ENCODE measurements around the gene DPYD.

The DPYD gene

DNA sequence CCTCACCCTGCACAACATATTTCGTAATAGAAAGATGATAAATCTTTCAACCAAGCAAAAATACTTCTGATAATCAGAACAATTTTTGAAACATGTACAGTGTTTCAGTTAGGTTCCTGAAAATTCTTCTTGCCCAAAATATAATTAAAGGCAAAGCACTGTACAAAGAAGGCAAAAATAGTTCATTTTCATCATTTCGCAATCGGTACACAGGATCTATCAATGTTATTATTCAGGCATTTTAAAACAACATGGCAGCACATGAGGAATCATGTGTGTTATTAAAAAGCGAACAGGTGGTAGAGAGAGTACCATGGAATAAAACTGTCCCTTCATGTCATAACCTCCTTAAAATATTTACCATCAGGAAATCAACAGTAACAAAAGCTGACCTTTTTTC lies 356.9 kb downstream of the DPYD start:
- no peaks in the 10 kb centered on the region for H4K20me1 ChIP-seq (ENCODE audit: insufficient read depth, low read length, poor library complexity, severe bottlenecking)
- no peak overlapping the region for H2AFZ ChIP-seq (ENCODE audit: low read length)
- no peak overlapping the region for H3K9ac ChIP-seq (ENCODE audit: low read depth, low read length, poor library complexity, severe bottlenecking)
- no peak overlapping the region for H3K4me2 ChIP-seq (ENCODE audit: low read depth, low read length, poor library complexity, severe bottlenecking)
- H3K9me3 ChIP-seq (ENCODE audit: insufficient read depth, low read depth, low read length) = no peaks in the 10 kb centered on the region
- no peak for TF ChIP-seq CTCF (conservative IDR thresholded peaks at IDR 0.05; ENCODE audit: low read length)
- no peak for TF ChIP-seq EZH2phosphoT487 (IDR thresholded peaks at IDR 0.05; ENCODE audit: borderline replicate concordance)
- no peaks in the 10 kb centered on the region for H3K79me2 ChIP-seq (ENCODE audit: insufficient read depth, low read length)
- no peak overlapping the region for H3K4me3 ChIP-seq (ENCODE audit: low read length, poor library complexity, severe bottlenecking)
- no peaks in the 10 kb centered on the region for H3F3A ChIP-seq (ENCODE audit: low read depth)
- H3K4me1 ChIP-seq (ENCODE audit: insufficient read depth, low read length, poor library complexity, severe bottlenecking) = peaks cover 17% of the 10 kb centered on the region
- H3K9me2 ChIP-seq (replicated peaks; ENCODE audit: low read depth, low read length) = no peaks in the 10 kb centered on the region
- H3K27me3 ChIP-seq (ENCODE audit: insufficient read depth, low read length, poor library complexity, severe bottlenecking) = no peaks in the 10 kb centered on the region
- no peaks in the 10 kb centered on the region; the same call in 1 of the 2 replicates for H3K36me3 ChIP-seq (ENCODE audit: insufficient read depth, low read length)

- H3K36me3 ChIP-seq (ENCODE audit: insufficient read depth, low read length) = no peaks in the 10 kb centered on the region; the same call in 1 of the 2 replicates
- H3K79me2 ChIP-seq (ENCODE audit: insufficient read depth, low read length) = no peaks in the 10 kb centered on the region
- no peaks in the 10 kb centered on the region for H3K9me2 ChIP-seq (replicated peaks; ENCODE audit: low read depth, low read length)
- no peak for TF ChIP-seq EZH2phosphoT487 (IDR thresholded peaks at IDR 0.05; ENCODE audit: borderline replicate concordance)
- H3K9ac ChIP-seq (ENCODE audit: low read depth, low read length, poor library complexity, severe bottlenecking) = no peak overlapping the region
- H3K4me1 ChIP-seq (ENCODE audit: insufficient read depth, low read length, poor library complexity, severe bottlenecking) = peaks cover 17% of the 10 kb centered on the region
- no peaks in the 10 kb centered on the region for H3K9me3 ChIP-seq (ENCODE audit: insufficient read depth, low read depth, low read length)
- no peaks in the 10 kb centered on the region for H3K27me3 ChIP-seq (ENCODE audit: insufficient read depth, low read length, poor library complexity, severe bottlenecking)
- H3K4me3 ChIP-seq (ENCODE audit: low read length, poor library complexity, severe bottlenecking) = no peak overlapping the region
- no peak overlapping the region for H2AFZ ChIP-seq (ENCODE audit: low read length)
- no peaks in the 10 kb centered on the region for H3F3A ChIP-seq (ENCODE audit: low read depth)
- H3K4me2 ChIP-seq (ENCODE audit: low read depth, low read length, poor library complexity, severe bottlenecking) = no peak overlapping the region
- H4K20me1 ChIP-seq (ENCODE audit: insufficient read depth, low read length, poor library complexity, severe bottlenecking) = no peaks in the 10 kb centered on the region
Measured at GRCh38 chr1:97562081-97562480, 358.8 kb downstream of the DPYD start.

GRCh38 chr1:97560714-97561113 lies 360.1 kb downstream of the DPYD start:
- H3K9me3 ChIP-seq (ENCODE audit: insufficient read depth, low read depth, low read length) = no peaks in the 10 kb centered on the region
- H2AFZ ChIP-seq (ENCODE audit: low read length) = no peak overlapping the region
- TF ChIP-seq EZH2phosphoT487 (IDR thresholded peaks at IDR 0.05; ENCODE audit: borderline replicate concordance) (no peak), CTCF (conservative IDR thresholded peaks at IDR 0.05; ENCODE audit: low read length) (no peak)
- no peaks in the 10 kb centered on the region for H3F3A ChIP-seq (ENCODE audit: low read depth)
- peak overlapping the region; percentile 8 for H3K9ac ChIP-seq (ENCODE audit: low read depth, low read length, poor library complexity, severe bottlenecking)
- H3K79me2 ChIP-seq (ENCODE audit: insufficient read depth, low read length) = no peaks in the 10 kb centered on the region
- H3K9me2 ChIP-seq (replicated peaks; ENCODE audit: low read depth, low read length) = no peaks in the 10 kb centered on the region
- H3K4me3 ChIP-seq (ENCODE audit: low read length, poor library complexity, severe bottlenecking) = no peak overlapping the region
- no peaks in the 10 kb centered on the region for H4K20me1 ChIP-seq (ENCODE audit: insufficient read depth, low read length, poor library complexity, severe bottlenecking)
- no peaks in the 10 kb centered on the region; the same call in 1 of the 2 replicates for H3K36me3 ChIP-seq (ENCODE audit: insufficient read depth, low read length)
- peaks cover 17% of the 10 kb centered on the region for H3K4me1 ChIP-seq (ENCODE audit: insufficient read depth, low read length, poor library complexity, severe bottlenecking)
- no peaks in the 10 kb centered on the region for H3K27me3 ChIP-seq (ENCODE audit: insufficient read depth, low read length, poor library complexity, severe bottlenecking)
- peak overlapping the region; percentile 48 for H3K4me2 ChIP-seq (ENCODE audit: low read depth, low read length, poor library complexity, severe bottlenecking)

GRCh38 chr1:97553971-97554370 lies 366.9 kb downstream of the DPYD start:
- Histone ChIP-seq H3K4me3 (ENCODE audit: low read length, poor library complexity, severe bottlenecking) (no peak overlapping the region), H3K4me2 (ENCODE audit: low read depth, low read length, poor library complexity, severe bottlenecking) (no peak overlapping the region), H3K27me3 (ENCODE audit: insufficient read depth, low read length, poor library complexity, severe bottlenecking) (no peaks in the 10 kb centered on the region), H3K36me3 (ENCODE audit: insufficient read depth, low read length) (peaks cover 5% of the 10 kb centered on the region; the same call in 1 of the 2 replicates), H3K9me2 (replicated peaks; ENCODE audit: low read depth, low read length) (no peaks in the 10 kb centered on the region), H3K79me2 (ENCODE audit: insufficient read depth, low read length) (no peaks in the 10 kb centered on the region), H3K9me3 (ENCODE audit: insufficient read depth, low read depth, low read length) (no peaks in the 10 kb centered on the region), H4K20me1 (ENCODE audit: insufficient read depth, low read length, poor library complexity, severe bottlenecking) (no peaks in the 10 kb centered on the region), H3K4me1 (ENCODE audit: insufficient read depth, low read length, poor library complexity, severe bottlenecking) (no peaks in the 10 kb centered on the region), H2AFZ (ENCODE audit: low read length) (no peak overlapping the region), H3F3A (ENCODE audit: low read depth) (no peaks in the 10 kb centered on the region), H3K9ac (ENCODE audit: low read depth, low read length, poor library complexity, severe bottlenecking) (no peak overlapping the region)
- TF ChIP-seq EZH2phosphoT487 (IDR thresholded peaks at IDR 0.05; ENCODE audit: borderline replicate concordance) (no peak), CTCF (conservative IDR thresholded peaks at IDR 0.05; ENCODE audit: low read length) (no peak)

All from Loucy (cell line).